Colonic mucosa (tissue), 4 donors: ENCODE results near the gene TTI1. TPM values are rescaled to one million over a fixed set of nuclear protein-coding genes. Genes with fewer than 3 reads are reported as not detected.
A peak's percentile ranks its signal among the peaks of the same experiment; 100 is the strongest.

Experiments
- DNase-seq: peaks from one replicate; pipeline ENCODE4 v3.0.0-alpha.2; 2020
- H3K27ac ChIP-seq: fragments of 200-600 bp; one replicate; pipeline ENCODE4 v1.8.0; 2021
- H3K27me3 ChIP-seq: fragments of 200-600 bp; one replicate; pipeline ENCODE4 v1.8.0; 2021
- H3K36me3 ChIP-seq: fragments of 200-600 bp; one replicate; pipeline ENCODE4 v1.8.0; 2021
- H3K4me1 ChIP-seq: fragments of 200-600 bp; one replicate; pipeline ENCODE4 v1.8.0; 2021; ENCODE audit warnings: mild to moderate bottlenecking
- H3K4me3 ChIP-seq: fragments of 200-600 bp; one replicate; pipeline ENCODE4 v1.8.0; 2021
- H3K9ac ChIP-seq, 2 donors: one replicate each; pipeline ENCODE4 v1.7.0; 2013; ENCODE audit warnings: control low read depth in 2 of 2, low read depth in 2 of 2, low read length in 2 of 2
- H3K9me3 ChIP-seq: fragments of 200-600 bp; one replicate; pipeline ENCODE4 v1.8.0; 2021
- CTCF ChIP-seq: fragments of 200-600 bp; IDR thresholded peaks from one replicate; pipeline ENCODE4 v1.8.0; 2022; ENCODE audit warnings: antibody characterized with exemption, mild to moderate bottlenecking
- intact Hi-C: fragments of 100-400 bp; cut with DNase I; formaldehyde crosslinking; loops from one replicate; pipeline ENCODE4 v1.14.1; 2022
- total RNA-seq, 2 donors: library from RNA; stranded (reverse); fragmentation: NEBNext Ultra II Directional in 1 of 2; extraction: Animal tissue kit (Norgen Biotek cat#: 25700) in 1 of 2; gene quantifications; one replicate each; pipeline ENCODE4 v1.2.1, GENCODE V29; 2021
- donor health status: healthy.
- donor health status: DM: no; HTN: no; CAD: no.
- donor health status: DM: no; HTN: no; CAD: no.

Gene TTI1
- total RNA-seq, 2 donors from 2014 or later = 10.2 to 23.0 TPM

DNA sequence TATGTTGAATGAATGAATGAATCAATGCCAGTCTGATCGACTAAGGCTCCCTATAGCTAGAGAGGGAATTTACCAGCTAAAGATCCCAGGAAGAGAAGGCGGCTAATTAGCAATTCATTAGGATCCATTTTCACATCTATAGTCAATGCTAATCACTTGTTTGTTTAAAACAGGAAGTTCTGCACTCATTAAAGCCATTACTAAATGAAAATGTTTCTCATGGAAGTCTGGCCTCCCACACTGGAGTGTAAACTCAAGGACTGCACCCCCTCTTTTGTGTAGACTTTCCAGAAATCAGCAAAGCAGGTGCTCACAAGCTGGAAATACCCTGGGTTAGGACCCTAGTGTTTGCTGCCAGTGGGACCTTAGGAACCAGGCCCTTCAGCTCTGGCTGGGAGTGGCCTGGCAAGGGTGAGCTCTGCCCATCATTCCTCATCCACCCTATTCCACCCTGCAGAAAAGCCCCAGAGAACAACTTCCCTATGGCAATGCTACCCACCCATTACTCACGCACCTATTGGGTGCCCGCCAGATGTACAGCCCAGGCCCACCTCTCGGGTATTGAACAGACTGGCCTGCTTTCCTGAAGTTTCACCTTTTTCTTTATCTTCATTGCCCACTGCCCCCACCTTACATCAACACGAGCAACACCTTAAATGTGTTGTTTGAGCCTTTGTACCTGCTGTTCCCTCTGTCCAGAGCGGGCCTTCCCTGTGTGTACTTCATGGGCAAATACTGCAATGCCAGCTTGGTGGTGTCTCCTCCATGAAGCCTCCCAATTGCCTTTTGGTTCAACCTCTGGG, 60.8 kb downstream of the TTI1 start:
- intact Hi-C loops = no loop called here
- H3K4me1 ChIP-seq = no peaks in the 10 kb centered on the region
- peak; percentile 10 for DNase-seq
- no peak overlapping the region for H3K27ac ChIP-seq
- H3K9me3 ChIP-seq = no peaks in the 10 kb centered on the region
- H3K9ac ChIP-seq = no peak overlapping the region
- no peaks in the 10 kb centered on the region for H3K36me3 ChIP-seq
- no peaks in the 10 kb centered on the region for H3K27me3 ChIP-seq
- no peak overlapping the region for H3K4me3 ChIP-seq
- no peak for TF ChIP-seq CTCF

DNA sequence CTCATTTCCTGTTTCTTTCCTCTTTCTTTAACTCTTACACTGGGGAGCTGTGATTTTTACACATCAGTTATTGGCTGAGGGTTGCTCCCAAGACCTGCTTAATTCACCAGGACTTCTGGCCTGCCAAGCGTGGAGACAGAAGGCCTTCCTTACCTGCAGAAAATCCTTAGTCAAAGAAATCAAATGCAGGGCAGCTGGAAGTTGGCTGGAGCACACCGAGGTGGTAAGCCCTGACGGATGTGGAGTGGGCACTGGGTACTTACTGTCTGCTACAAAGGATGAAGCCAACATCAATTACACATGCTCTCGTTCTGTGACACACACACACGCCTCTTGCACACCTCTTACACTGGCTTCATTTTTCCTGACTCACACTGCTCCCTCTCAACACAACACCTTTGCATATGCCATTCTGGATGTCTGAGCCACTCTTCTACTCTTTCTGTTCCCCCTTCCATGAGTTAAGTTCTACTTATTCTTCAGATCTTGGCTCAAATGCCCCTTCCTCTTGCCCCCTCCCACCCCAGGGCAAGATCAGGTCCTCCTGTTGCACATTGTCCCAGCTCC, 61.6 kb downstream of the TTI1 start:
- no peaks in the 10 kb centered on the region for H3K9me3 ChIP-seq
- H3K36me3 ChIP-seq = no peaks in the 10 kb centered on the region
- intact Hi-C loops = no loop called here
- no peaks in the 10 kb centered on the region for H3K4me1 ChIP-seq
- H3K9ac ChIP-seq = no peak overlapping the region
- no peaks in the 10 kb centered on the region for H3K27me3 ChIP-seq
- no peak for TF ChIP-seq CTCF
- no peak overlapping the region for H3K4me3 ChIP-seq
- no peak overlapping the region for H3K27ac ChIP-seq
- DNase-seq = no peak

- no peak overlapping the region for H3K27ac ChIP-seq
- no peak for TF ChIP-seq CTCF
- H3K27me3 ChIP-seq = no peaks in the 10 kb centered on the region
- H3K36me3 ChIP-seq = no peaks in the 10 kb centered on the region
- H3K4me3 ChIP-seq = no peak overlapping the region
- H3K9me3 ChIP-seq = no peaks in the 10 kb centered on the region
- peak; percentile 9 for DNase-seq
- no peak overlapping the region for H3K9ac ChIP-seq
- intact Hi-C loops = no loop called here
- H3K4me1 ChIP-seq = no peaks in the 10 kb centered on the region
Observed at GRCh38 chr20:37970856-37971245, 62.4 kb downstream of the TTI1 start.

- no peak for DNase-seq
Observed at GRCh38 chr20:37969949-37970855, 63.1 kb downstream of the TTI1 start.

More at GRCh38 chr20:37969949-37970855, 63.1 kb downstream of the TTI1 start:
- no peaks in the 10 kb centered on the region for H3K27me3 ChIP-seq
- H3K9me3 ChIP-seq = no peaks in the 10 kb centered on the region
- no peaks in the 10 kb centered on the region for H3K36me3 ChIP-seq
- H3K4me3 ChIP-seq = no peak overlapping the region
- no peak for TF ChIP-seq CTCF
- no peak overlapping the region for H3K9ac ChIP-seq
- intact Hi-C loops = no loop called here
- H3K27ac ChIP-seq = no peak overlapping the region
- H3K4me1 ChIP-seq = no peaks in the 10 kb centered on the region
